OCI-LY1 (cell line): ENCODE measurements around the gene AIMP1.

ENCODE experiments used
- CTCF ChIP-seq: fragments of 200-600 bp; sonication (generic), shearing (Covaris generic); IDR thresholded peaks from 2 replicates; pipeline ENCODE4 v1.5.1; 2017; ENCODE audit warnings: mild to moderate bottlenecking, antibody characterized with exemption, low read length, moderate library complexity, mixed read lengths
- EZH2 ChIP-seq: fragments of 200-600 bp; sonication (generic), shearing (Covaris generic); IDR thresholded peaks from 2 replicates; pipeline ENCODE4 v1.8.0; 2017; ENCODE audit warnings: borderline replicate concordance, mixed run types, mild to moderate bottlenecking, antibody characterized with exemption, low read length, moderate library complexity, mixed read lengths

- TF ChIP-seq CTCF (no peak), EZH2 (no peak)
Observed at GRCh38 chr4:106301393-106302061, 14.8 kb upstream of the AIMP1 start.
